ENCODE measurements around the gene C1QL3. TPM values are rescaled to one million over a fixed set of nuclear protein-coding genes. Genes with fewer than 3 reads are reported as not detected.

C1QL3 gene
- total and polyA plus RNA-seq, 2 of the 4 experiments (the other 2 are of a cell fraction): not detected

DNA sequence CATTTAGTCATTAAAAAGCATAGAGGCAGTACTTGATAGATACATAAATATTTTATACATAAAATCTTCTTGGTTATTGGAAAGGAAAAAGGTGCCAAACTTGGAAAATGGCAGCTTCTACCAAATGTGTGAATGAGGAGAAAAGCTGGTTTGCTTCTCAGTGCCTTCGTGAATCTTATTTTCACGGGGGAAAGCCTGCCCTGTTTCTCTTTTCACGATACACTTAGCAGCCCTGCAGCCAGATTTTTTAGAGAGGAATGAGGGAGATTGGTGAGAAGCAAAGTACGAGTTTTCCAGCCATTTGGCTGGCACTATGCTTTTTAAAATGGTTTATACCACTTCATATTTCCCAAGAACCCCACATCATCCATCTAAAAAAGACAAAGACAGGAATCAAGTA is 22.9 kb upstream of the C1QL3 start:
- DNase-seq: no peak
- Histone ChIP-seq H2AK5ac (ENCODE audit: low read depth, low read length) (no peak overlapping the region), H3K4me2 (ENCODE audit: low read depth, low read length) (no peak overlapping the region), H4K20me1 (ENCODE audit: insufficient read depth, low read length) (no peaks in the 10 kb centered on the region), H2AFZ (replicated peaks; ENCODE audit: low read length, poor library complexity) (no peak overlapping the region), H2BK5ac (ENCODE audit: low read depth, low read length, poor library complexity, severe bottlenecking) (no peak overlapping the region), H2AK9ac (replicated peaks; ENCODE audit: low read depth, low read length, poor library complexity) (no peak overlapping the region), H3K56ac (ENCODE audit: extremely low read depth, insufficient read depth, low read length) (no peak overlapping the region), H2BK120ac (ENCODE audit: low read depth, low read length) (no peak overlapping the region), H4K8ac (ENCODE audit: low read depth in 2 of 2, low read length in 2 of 2) (no peak overlapping the region), H3K23ac (ENCODE audit: low read depth, low read length) (no peak overlapping the region), H3K14ac (replicated peaks; ENCODE audit: low read depth, low read length) (no peak overlapping the region), H3K79me1 (ENCODE audit: low read depth in 1 of 2, low read length in 2 of 2) (no peaks in the 10 kb centered on the region), H3K4ac (ENCODE audit: low read depth, low read length) (no peak overlapping the region), H3K9me1 (ENCODE audit: insufficient read depth, low read length) (no peaks in the 10 kb centered on the region), H3K9ac (ENCODE audit: low read depth, low read length) (no peak overlapping the region), H3K9me3 (ENCODE audit: control insufficient read depth, insufficient read depth, low read length) (no peaks in the 10 kb centered on the region), H3K36me3 (ENCODE audit: control insufficient read depth, insufficient read depth, low read length) (no peaks in the 10 kb centered on the region), H3K27me3 (ENCODE audit: control insufficient read depth, insufficient read depth, low read length) (no peaks in the 10 kb centered on the region), H3K4me1 (ENCODE audit: control insufficient read depth, insufficient read depth, low read length) (no peaks in the 10 kb centered on the region), H3K18ac (ENCODE audit: low read depth, low read length) (no peak overlapping the region), H4K91ac (ENCODE audit: insufficient read depth, low read depth, low read length) (no peak overlapping the region), H2BK20ac (ENCODE audit: low read depth, low read length) (no peak overlapping the region), H2BK15ac (ENCODE audit: low read depth, low read length) (no peak overlapping the region), H3K4me3 (ENCODE audit: insufficient read depth, low read depth, low read length) (no peak overlapping the region), H4K5ac (ENCODE audit: low read depth, low read length) (no peak overlapping the region), H3K27ac (ENCODE audit: insufficient read depth, low read length) (no peak overlapping the region)
- intact Hi-C loops (cut with micrococcal nuclease): no loop called here
- dilution Hi-C loops (cut with HindIII; ENCODE audit: low sequenced_read_pairs, unreplicated experiment): no loop called here
- WGBS, 2 experiments (ENCODE audit: extremely low coverage in 2 of 2, insufficient read length in 1 of 2): no CpG with 5 or more reads among the region's 4 CpGs
- TF ChIP-seq MXI1 (IDR thresholded peaks at IDR 0.05; ENCODE audit: borderline replicate concordance, low read depth, low read length) (no peak), NFE2L2 (IDR thresholded peaks at IDR 0.05; ENCODE audit: low read depth, low read length) (no peak), POLR2A (IDR thresholded peaks at IDR 0.05; ENCODE audit: low read depth, low read length) (no peak), MAZ (IDR thresholded peaks at IDR 0.05; ENCODE audit: borderline replicate concordance, low read depth, low read length) (no peak), RFX5 (IDR thresholded peaks at IDR 0.05; ENCODE audit: low read depth, low read length) (no peak), CHD1 (IDR thresholded peaks at IDR 0.05; ENCODE audit: low read depth, low read length) (no peak)
- TF ChIP-seq, protein P1, sequence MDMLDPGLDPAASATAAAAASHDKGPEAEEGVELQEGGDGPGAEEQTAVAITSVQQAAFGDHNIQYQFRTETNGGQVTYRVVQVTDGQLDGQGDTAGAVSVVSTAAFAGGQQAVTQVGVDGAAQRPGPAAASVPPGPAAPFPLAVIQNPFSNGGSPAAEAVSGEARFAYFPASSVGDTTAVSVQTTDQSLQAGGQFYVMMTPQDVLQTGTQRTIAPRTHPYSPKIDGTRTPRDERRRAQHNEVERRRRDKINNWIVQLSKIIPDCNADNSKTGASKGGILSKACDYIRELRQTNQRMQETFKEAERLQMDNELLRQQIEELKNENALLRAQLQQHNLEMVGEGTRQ (IDR thresholded peaks at IDR 0.05; ENCODE audit: low read depth, low read length): no peak
- TF ChIP-seq, protein P2, sequence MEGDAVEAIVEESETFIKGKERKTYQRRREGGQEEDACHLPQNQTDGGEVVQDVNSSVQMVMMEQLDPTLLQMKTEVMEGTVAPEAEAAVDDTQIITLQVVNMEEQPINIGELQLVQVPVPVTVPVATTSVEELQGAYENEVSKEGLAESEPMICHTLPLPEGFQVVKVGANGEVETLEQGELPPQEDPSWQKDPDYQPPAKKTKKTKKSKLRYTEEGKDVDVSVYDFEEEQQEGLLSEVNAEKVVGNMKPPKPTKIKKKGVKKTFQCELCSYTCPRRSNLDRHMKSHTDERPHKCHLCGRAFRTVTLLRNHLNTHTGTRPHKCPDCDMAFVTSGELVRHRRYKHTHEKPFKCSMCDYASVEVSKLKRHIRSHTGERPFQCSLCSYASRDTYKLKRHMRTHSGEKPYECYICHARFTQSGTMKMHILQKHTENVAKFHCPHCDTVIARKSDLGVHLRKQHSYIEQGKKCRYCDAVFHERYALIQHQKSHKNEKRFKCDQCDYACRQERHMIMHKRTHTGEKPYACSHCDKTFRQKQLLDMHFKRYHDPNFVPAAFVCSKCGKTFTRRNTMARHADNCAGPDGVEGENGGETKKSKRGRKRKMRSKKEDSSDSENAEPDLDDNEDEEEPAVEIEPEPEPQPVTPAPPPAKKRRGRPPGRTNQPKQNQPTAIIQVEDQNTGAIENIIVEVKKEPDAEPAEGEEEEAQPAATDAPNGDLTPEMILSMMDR (conservative IDR thresholded peaks at IDR 0.05; ENCODE audit: low read depth, low read length): no peak
- TF ChIP-seq, protein P3, sequence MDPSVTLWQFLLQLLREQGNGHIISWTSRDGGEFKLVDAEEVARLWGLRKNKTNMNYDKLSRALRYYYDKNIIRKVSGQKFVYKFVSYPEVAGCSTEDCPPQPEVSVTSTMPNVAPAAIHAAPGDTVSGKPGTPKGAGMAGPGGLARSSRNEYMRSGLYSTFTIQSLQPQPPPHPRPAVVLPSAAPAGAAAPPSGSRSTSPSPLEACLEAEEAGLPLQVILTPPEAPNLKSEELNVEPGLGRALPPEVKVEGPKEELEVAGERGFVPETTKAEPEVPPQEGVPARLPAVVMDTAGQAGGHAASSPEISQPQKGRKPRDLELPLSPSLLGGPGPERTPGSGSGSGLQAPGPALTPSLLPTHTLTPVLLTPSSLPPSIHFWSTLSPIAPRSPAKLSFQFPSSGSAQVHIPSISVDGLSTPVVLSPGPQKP (IDR thresholded peaks at IDR 0.05; ENCODE audit: borderline replicate concordance, low read depth, low read length): no peak
- in situ Hi-C loops (cut with MboI; ENCODE audit: low sequenced_read_pairs): no loop called here
- POLR2A ChIA-PET (ENCODE audit: unreplicated experiment): no interaction called here
- ATAC-seq (ENCODE audit: low read depth): no peak
- CTCF ChIA-PET: interaction anchor here (0.6 to 1.3 kb wide), 3 partner anchors 17 to 665 kb away, joined by 3 to 5 read pairs (median 4); no protein-coding TSS in a partner anchor
- BruUV-seq (replicated peaks): no TSS peak
